ENCODE measurements around the gene TNFSF4.
"Not testable (repeated sequence)": the region's sequence is repeated elsewhere in the genome, so short reads cannot be mapped to it uniquely, and the experiment has no call there.

The TNFSF4 gene

DNA sequence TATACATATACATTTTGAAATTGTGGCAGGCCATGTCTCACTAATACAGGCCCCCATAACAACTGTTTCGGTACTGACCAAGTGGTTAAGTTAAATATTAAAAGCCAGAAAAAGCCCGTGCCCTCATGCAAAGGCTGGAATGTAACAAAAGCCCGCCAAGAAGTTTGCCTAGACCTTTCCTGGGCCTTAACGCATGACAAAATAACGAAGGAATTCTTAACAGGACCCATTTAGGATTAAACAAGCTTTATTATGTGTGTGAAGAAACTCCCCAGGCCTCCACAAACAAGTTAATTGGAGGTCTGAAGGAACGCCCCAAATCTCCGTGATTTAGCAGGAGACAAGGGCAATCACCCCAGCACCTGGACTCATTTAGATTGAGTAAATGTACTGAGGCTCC, 42.4 kb downstream of the TNFSF4 start:
- DNase-seq (ENCODE audit: low spot score): no peak
- FAIRE-seq: no peak

DNA sequence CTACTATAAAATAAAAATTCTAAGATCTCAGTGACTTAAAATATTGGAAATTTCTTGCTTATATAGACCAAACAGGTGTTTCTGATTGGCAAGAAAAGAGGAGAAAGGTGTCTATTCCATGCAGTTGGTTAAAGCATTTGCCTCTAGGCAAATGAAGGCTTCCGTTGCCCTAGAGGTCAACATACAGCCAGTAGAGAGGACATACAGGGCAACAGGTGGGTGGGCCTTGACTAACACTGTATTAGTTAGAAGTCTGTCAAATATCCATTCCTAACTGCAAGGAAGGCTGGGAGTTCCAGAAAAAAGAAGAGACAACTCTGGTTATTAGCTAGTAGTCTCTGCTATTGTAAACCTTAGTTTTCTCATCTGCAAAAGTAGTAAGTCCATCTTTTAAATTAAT, 43.0 kb downstream of the TNFSF4 start:
- no peak for FAIRE-seq
- no peak for DNase-seq (ENCODE audit: low spot score)

DNA sequence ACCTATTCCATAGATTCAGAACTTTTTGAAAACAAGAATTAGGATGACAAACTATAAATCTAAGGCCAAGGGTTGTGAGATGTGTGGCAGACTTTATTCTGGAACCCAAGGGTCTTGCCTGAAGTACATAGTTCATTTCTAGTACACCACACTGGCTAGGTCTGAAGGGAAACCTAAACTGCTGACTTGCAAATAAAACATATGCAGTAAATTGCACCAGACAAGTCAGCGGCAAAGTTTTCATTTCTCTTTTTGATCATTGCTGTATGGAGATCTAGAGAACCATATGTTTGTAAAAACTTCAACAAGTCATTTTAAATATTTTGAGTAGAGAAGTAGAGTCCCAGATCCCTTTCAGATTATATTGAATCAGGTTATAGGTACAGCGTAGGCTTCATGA, 43.9 kb downstream of the TNFSF4 start:
- FAIRE-seq (no peak), DNase-seq (ENCODE audit: low spot score) (no peak)

DNA sequence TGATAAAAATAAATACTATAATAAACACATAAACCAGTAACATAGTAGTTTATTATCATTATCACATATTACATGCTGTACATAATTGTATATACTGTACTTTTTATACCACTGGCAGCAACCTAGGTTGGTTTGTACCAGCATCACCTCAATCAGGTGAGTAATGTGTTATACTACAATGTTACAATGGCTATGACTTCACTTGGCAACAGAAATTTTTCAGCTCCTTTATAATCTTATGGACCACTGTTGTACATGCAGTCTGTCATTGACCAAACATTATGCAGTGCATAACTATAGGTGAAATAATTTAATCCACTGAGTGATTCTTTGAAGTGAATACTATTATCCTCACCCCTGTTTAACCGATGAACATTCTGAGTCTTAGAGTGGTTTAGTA, 44.5 kb downstream of the TNFSF4 start:
- FAIRE-seq: no peak

DNA sequence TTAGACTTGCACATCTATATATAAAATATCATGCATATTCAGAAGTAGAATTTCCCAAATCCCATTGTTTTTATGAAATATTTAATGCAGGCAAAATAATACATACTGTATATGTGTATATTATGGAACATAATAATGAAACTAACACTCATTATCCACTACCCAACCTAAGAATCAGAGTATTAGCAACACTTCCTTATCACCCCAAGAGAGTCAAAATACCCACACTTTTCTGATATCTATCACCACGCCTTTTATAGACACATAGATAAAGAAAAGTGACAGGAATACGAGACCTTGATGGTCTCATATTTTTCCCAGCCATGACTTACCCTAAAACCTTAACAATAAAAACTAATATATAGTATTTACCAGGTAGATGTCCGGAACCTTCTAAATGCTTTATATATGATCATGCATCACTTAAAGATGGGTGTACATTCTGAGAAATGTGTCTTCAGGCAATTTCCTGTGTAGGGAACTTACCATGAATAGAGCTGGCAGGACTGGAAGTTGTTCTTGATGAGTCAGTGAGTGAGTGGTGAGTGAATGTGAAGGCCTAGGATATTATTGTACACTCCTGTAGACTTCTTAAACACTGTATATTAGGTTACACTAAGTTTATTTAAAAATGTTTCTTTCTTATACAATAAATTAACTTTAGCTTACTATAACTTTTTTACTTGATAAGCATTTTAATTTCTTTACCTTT, 45.5 kb downstream of the TNFSF4 start:
- DNase-seq (ENCODE audit: low spot score) (no peak), FAIRE-seq (no peak)

More for the DNA sequence above, 44.5 kb downstream of the TNFSF4 start:
- no peak for DNase-seq (ENCODE audit: low spot score)

DNA sequence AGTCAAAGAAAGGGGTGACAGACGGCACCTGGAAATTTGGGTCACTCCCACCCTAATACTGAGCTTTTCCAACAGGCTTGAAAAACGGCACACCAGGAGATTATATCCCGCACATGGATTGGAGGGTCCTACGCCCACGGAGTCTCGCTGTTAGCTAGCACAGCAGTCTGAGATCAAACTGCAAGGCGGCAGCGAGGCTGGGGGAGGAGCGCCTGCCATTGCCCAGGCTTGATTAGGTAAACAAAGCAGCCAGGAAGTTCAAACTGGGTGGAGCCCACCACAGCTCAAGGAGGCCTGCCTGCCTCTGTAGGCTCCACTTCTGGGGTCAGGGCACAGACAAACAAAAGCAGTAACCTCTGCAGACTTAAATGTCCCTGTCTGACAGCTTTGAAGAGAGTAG, 53.2 kb downstream of the TNFSF4 start:
- DNase-seq (ENCODE audit: low spot score); FAIRE-seq: not testable (repeated sequence)

DNA sequence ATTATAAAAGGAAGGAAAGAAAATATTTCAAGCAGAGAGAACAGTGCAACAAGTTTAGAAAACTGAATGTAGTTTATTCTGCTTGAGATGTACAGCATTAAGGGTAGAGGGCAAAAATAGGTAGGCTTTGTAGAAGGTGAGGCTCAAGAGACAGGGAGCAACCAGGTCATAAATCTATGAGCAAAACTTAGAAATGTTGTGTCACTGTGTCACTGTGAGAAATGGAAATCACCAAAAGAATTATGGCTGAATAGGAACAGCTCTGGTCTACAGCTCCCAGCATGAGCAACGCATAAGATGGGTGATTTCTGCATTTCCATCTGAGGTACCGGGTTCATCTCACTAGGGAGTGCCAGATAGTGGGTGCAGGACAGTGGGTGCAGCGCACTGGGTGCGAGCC, 53.6 kb downstream of the TNFSF4 start:
- FAIRE-seq (no peak), DNase-seq (ENCODE audit: low spot score) (no peak)

DNA sequence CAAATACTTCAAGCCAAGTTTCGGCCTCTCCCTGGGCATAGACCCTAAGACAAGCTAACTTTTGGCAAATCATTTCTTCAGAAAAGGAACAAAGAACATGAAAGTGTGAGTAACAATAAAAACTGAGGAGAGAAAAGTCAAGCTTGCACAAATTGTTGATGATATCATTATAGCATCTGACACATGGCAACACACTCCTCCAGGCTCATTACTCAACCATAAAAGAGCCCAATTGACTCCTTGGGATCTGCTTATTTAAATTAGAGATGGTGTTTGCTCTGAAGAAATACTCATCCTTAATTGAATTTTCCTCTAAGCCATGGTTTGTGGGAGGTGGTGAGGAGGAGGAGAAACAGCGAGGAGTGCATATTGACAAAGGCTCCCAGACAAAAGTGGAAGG, 54.5 kb downstream of the TNFSF4 start:
- no peak for FAIRE-seq

DNA sequence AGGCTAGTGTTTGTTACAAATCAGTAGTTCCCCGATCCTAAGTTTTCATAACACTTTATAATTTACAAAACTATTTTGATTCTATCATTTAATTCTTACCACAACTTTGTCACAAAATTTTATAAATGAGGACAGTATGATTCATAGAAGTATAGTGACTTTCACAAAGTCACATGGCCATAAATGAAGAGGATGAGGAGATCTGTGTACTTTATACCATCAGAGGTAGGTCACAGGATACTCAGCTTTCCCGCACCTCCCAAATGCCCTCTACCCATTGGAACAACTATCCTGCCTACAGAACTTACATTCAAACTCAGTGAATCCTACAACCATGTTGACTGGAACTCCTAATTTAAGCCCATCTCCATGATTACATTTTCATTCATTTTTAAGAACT, 56.3 kb downstream of the TNFSF4 start:
- FAIRE-seq (no peak), DNase-seq (ENCODE audit: low spot score) (no peak)

More for the DNA sequence above, 54.5 kb downstream of the TNFSF4 start:
- DNase-seq (ENCODE audit: low spot score): no peak

DNA sequence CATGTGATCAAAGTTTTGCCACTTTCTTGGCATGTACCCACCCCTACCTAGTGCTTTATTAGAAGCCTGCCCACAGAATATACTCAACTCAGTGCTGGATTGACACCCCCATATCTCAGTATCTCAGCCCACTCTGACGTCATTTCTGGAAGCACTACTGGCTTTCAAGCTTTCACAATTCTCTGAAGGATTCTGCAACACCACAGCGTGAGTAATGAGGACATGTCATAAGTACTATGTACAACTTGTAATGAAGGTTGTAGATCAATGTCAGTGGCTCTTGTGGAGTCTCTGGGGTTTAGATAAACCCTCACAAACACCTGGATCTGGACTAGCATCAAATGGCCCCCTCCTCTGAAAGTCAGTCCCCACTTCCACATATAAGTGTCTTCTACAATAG, 57.2 kb downstream of the TNFSF4 start:
- FAIRE-seq (no peak), DNase-seq (ENCODE audit: low spot score) (no peak)

DNA sequence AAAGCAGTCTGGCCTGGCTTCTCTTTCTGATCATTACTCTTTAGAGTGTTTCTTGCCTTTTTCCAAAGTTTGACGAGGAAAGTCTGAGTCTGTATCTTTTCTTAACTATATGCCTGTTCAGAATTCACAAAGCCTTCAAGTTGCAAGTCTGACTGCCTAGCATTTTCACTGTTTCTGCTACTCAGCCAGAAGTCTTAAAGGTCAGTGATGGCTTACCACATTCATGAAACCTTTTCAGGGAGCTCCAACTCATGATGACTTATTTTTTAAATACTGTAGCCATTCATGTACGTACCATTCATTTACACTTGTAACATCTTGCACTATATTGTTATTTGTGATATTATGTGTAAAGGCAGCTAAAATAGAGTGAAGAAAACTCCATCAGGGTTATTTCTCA, 58.2 kb downstream of the TNFSF4 start:
- no peak for FAIRE-seq

DNA sequence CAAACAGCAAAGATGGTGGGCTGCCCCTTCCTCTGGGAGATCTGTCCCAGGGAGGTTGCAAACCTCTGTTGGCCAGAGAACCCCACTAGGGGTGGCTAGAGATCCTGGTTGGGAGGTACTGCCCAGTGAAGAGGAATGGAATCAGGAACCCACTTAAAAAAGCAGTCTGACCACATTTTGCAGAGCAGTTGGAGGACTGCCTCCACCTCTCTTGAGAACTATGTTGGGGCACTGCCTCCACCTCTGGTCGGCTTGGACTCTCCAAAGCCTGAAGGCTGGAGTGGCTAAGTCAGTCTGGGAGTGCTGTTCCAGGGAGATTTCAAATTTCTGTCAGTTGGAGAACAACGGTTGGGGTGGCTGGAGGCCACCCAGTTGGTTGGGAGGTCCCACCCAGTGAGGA, 58.6 kb downstream of the TNFSF4 start:
- FAIRE-seq (no peak), DNase-seq (ENCODE audit: low spot score) (no peak)

More for the DNA sequence above, 58.2 kb downstream of the TNFSF4 start:
- no peak for DNase-seq (ENCODE audit: low spot score)

DNA sequence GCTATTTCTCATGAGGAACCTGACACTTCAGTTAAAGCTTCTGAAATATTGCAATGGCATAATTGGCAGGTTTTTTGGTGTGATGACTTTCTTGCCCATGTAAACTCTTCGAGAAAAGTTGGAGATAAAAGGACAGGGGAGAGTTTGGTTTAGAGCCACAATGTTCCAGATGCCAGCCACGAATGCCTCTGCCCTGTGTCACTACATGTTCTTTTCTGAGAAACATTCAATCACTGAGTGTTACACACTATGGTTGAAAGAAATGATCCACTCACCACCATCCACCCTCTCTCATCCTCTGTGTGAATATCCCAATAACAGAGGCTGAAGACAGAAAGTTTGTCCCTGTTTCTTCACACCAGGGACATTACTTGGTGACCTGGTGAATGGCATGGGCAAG, 66.4 kb downstream of the TNFSF4 start:
- DNase-seq (ENCODE audit: low spot score): no peak
- no peak for FAIRE-seq

DNA sequence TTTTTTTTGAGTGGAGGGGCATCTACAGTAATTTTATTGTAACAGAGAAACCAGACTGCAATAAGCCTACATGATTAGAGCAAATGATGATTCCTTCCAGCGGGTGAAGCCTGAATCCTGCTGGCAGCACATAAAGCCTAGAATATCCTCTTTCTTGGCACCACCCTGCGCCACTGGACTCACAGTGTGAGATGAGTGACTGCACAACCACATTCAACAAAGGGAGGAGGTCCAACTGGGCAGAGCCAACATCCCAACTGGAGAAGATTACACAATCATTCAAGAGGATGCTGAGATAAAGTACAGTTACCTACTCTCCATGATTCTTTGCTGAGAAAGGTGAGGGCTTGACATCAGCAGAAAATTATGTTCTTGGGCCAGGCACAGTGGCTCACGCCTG, 67.4 kb downstream of the TNFSF4 start:
- DNase-seq (ENCODE audit: low spot score) (no peak), FAIRE-seq (no peak)

DNA sequence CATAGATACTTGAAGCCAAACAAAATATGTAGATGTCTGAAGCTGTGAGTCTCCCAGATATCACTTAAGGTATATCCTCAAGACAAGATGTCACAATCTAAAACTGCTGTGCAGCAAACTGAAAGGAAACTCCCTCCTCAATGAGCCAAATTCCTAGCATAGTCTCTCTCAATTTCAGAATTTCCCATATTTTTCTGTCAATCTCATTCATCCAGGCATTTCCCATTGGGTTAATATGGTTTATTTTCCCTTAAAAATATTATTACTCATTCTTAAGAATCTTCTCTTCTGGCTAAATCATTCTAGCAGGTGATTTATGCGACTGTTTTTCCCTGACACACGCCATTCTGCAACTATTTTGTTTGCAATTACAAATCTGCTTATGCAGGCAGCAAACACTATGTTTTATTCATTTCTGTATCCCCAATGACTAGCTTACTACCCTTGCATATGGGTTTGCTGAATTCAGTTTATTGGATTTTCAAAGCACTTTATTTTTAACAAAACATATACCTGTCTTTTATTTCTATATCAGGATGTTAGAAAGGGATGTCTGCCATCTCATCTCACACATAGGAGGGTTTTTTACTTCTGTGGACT, 69.9 kb downstream of the TNFSF4 start:
- DNase-seq (ENCODE audit: low spot score): no peak
- FAIRE-seq: no peak

DNA sequence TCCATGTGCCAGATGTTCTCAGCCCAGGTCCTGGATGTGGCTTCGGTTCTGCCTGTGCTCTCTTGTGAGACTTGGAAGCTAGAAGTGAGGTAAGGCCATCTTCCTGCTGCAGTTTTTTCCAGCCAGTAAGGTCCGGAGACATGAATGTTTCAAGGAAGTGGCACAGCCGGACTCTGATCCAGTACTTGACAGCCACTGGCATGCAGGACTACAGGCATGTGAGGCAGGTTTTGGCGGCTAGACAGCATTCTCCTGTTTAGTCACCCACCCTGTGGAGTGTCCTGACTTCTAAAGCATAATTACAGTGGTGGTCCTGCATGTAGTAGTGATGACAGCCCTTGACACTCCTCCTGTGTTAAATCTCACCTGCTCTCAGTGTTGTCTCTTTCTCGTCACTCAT, 72.3 kb downstream of the TNFSF4 start:
- DNase-seq (ENCODE audit: low spot score) (no peak), FAIRE-seq (no peak)

DNA sequence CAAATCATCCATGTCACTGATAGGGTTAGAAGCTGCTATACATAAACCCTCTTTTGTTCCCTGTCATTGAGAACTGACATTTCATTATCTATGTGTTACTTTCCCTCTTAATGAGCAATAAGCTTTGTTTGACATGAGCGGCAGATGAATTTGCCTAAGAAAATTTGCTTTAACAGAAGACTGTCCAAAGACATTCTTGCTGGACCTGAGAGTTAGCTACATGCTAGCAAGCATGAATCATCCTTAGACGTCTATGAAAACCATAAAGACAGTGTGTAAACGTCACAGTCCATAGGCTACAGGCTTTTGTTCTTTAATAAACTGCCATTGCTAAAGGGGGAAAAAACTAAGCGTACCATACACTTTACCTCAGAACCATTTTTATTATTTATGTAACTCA, 73.1 kb downstream of the TNFSF4 start:
- DNase-seq (ENCODE audit: low spot score): no peak
- FAIRE-seq: no peak
